IMR-90 (cell line): ENCODE measurements around the gene SSC4D. TPM values are rescaled to one million over a fixed set of nuclear protein-coding genes. Genes with fewer than 3 reads are reported as not detected.

Experiments used
- ATAC-seq: fragments of 200-7000 bp; cut with Tn5 transposase; 2 replicates; pipeline ENCODE4 v1.9.1; 2020; ENCODE audit warnings: low read depth, mild to moderate bottlenecking, moderate library complexity
- BruUV-seq: library from RNA; stranded (reverse); fragments of 400-500 nt; replicated peaks from 2 replicates; lab custom pipeline; 2021; lab: Mats Ljungman, UMichigan
- CTCF ChIA-PET: fragments of 300-600 bp; formaldehyde crosslinking; extraction: SDS; loops from one replicate; lab custom pipeline; 2021; ENCODE audit warnings: antibody characterized with exemption; lab: Yijun Ruan, JAX
- POLR2A ChIA-PET: fragments of 300-600 bp; sonication (Branson Sonifier 250); formaldehyde crosslinking; loops from one replicate; lab custom pipeline; 2022; ENCODE audit warnings: antibody characterized with exemption; ENCODE audit not compliant: unreplicated experiment; lab: Charles Lee
- DNase-seq: peaks from one replicate; pipeline ENCODE4 v3.0.0; 2013
- H2AFZ ChIP-seq: replicated peaks from 2 replicates; pipeline ENCODE3; 2013; ENCODE audit warnings: low read length, mild to moderate bottlenecking; ENCODE audit not compliant: poor library complexity
- H2AK5ac ChIP-seq: 2 replicates; pipeline ENCODE4 v1.6.1; 2013; ENCODE audit warnings: low read depth, low read length, inconsistent platforms
- H2AK9ac ChIP-seq: replicated peaks from 2 replicates; pipeline ENCODE3; 2013; ENCODE audit warnings: mild to moderate bottlenecking, low read depth, low read length, moderate library complexity; ENCODE audit not compliant: poor library complexity
- H2BK120ac ChIP-seq: 2 replicates; pipeline ENCODE4 v1.6.1; 2013; ENCODE audit warnings: low read depth, low read length, inconsistent platforms
- H2BK15ac ChIP-seq: 3 replicates; pipeline ENCODE4 v1.6.1; 2013; ENCODE audit warnings: low read depth, low read length, inconsistent platforms
- H2BK20ac ChIP-seq: 2 replicates; pipeline ENCODE4 v1.6.1; 2013; ENCODE audit warnings: low read depth, mild to moderate bottlenecking, inconsistent platforms, low read length, moderate library complexity
- H2BK5ac ChIP-seq: 2 replicates; pipeline ENCODE4 v1.6.1; 2013; ENCODE audit warnings: mild to moderate bottlenecking, low read depth, low read length, inconsistent platforms; ENCODE audit not compliant: poor library complexity, severe bottlenecking
- H3K14ac ChIP-seq: replicated peaks from 2 replicates; pipeline ENCODE4 v1.6.1; 2013; ENCODE audit warnings: low read depth, low read length, inconsistent platforms
- H3K18ac ChIP-seq: 2 replicates; pipeline ENCODE4 v1.6.1; 2013; ENCODE audit warnings: low read depth, low read length, control low read depth
- H3K23ac ChIP-seq: 2 replicates; pipeline ENCODE4 v1.6.1; 2013; ENCODE audit warnings: low read depth, low read length, inconsistent platforms
- H3K27ac ChIP-seq: 2 replicates; pipeline ENCODE4 v1.5.1; 2013; ENCODE audit warnings: mild to moderate bottlenecking, control low read depth, low read length; ENCODE audit not compliant: insufficient read depth
- H3K27me3 ChIP-seq: 2 replicates; pipeline ENCODE4 v1.6.1; 2013; ENCODE audit warnings: low read length; ENCODE audit not compliant: control insufficient read depth, insufficient read depth
- H3K36me3 ChIP-seq: 2 replicates; pipeline ENCODE4 v1.6.1; 2013; ENCODE audit warnings: low read length, mixed read lengths; ENCODE audit not compliant: control insufficient read depth, insufficient read depth
- H3K4ac ChIP-seq: 2 replicates; pipeline ENCODE4 v1.6.1; 2013; ENCODE audit warnings: low read depth, low read length, inconsistent platforms
- H3K4me1 ChIP-seq: 2 replicates; pipeline ENCODE4 v1.6.1; 2013; ENCODE audit warnings: low read length, mixed read lengths; ENCODE audit not compliant: control insufficient read depth, insufficient read depth
- H3K4me2 ChIP-seq: 2 replicates; pipeline ENCODE4 v1.6.1; 2013; ENCODE audit warnings: low read depth, mild to moderate bottlenecking, control low read depth, low read length, moderate library complexity
- H3K4me3 ChIP-seq: 2 replicates; pipeline ENCODE4 v1.5.1; 2013; ENCODE audit warnings: low read depth, mild to moderate bottlenecking, control low read depth, low read length, moderate library complexity; ENCODE audit not compliant: insufficient read depth
- H3K56ac ChIP-seq: 2 replicates; pipeline ENCODE4 v1.6.1; 2013; ENCODE audit warnings: low read length, inconsistent platforms; ENCODE audit not compliant: insufficient read depth; ENCODE audit errors: extremely low read depth
- H3K79me1 ChIP-seq, 2 experiments: 2 replicates each; pipeline ENCODE4 v1.6.1; 2013; ENCODE audit warnings: low read length in 2 of 2, inconsistent platforms in 1 of 2, low read depth in 1 of 2
- H3K9ac ChIP-seq: 2 replicates; pipeline ENCODE4 v1.6.1; 2013; ENCODE audit warnings: low read depth, low read length, control low read depth
- H3K9me1 ChIP-seq: 2 replicates; pipeline ENCODE4 v1.6.1; 2013; ENCODE audit warnings: low read length, inconsistent platforms; ENCODE audit not compliant: insufficient read depth
- H3K9me3 ChIP-seq: 2 replicates; pipeline ENCODE4 v1.6.1; 2013; ENCODE audit warnings: low read length; ENCODE audit not compliant: control insufficient read depth, insufficient read depth
- H4K20me1 ChIP-seq: 2 replicates; pipeline ENCODE4 v1.6.1; 2013; ENCODE audit warnings: low read length, inconsistent platforms; ENCODE audit not compliant: insufficient read depth
- H4K5ac ChIP-seq: 2 replicates; pipeline ENCODE4 v1.6.1; 2013; ENCODE audit warnings: mild to moderate bottlenecking, low read depth, low read length, control low read depth
- H4K8ac ChIP-seq, 2 experiments: 2 replicates each; pipeline ENCODE4 v1.6.1; 2013; ENCODE audit warnings: low read depth in 2 of 2, low read length in 2 of 2, control low read depth in 1 of 2, inconsistent platforms in 1 of 2
- H4K91ac ChIP-seq: 2 replicates; pipeline ENCODE4 v1.6.1; 2013; ENCODE audit warnings: low read depth, low read length, inconsistent platforms; ENCODE audit not compliant: insufficient read depth
- CEBPB ChIP-seq: IDR thresholded peaks from 2 replicates; pipeline ENCODE4 v1.6.1; 2012; ENCODE audit warnings: low read depth, low read length, improper control_type of control experiment
- MAZ ChIP-seq: IDR thresholded peaks from 2 replicates; pipeline ENCODE4 v1.6.1; 2012; ENCODE audit warnings: low read depth, mild to moderate bottlenecking, low read length, improper control_type of control experiment, moderate library complexity, borderline replicate concordance
- MXI1 ChIP-seq: IDR thresholded peaks from 2 replicates; pipeline ENCODE4 v1.6.1; 2012; ENCODE audit warnings: low read depth, mild to moderate bottlenecking, low read length, moderate library complexity, borderline replicate concordance
- WGBS, 2 experiments: methylation state at CpG; one replicate each; pipeline versions ENCODE4 v1.1.5 to v1.1.7; 2013; ENCODE audit warnings: missing lambda C conversion rate in 2 of 2; ENCODE audit not compliant: insufficient read length in 1 of 2; ENCODE audit errors: extremely low coverage in 2 of 2; 5-methylcytosine and 5-hydroxymethylcytosine counted together
- dilution Hi-C: fragments of 300-500 bp; cut with HindIII; formaldehyde crosslinking; loops from one replicate; pipeline ENCODE4 v1.14.3; 2018; ENCODE audit warnings: low sequenced_read_pairs; ENCODE audit not compliant: unreplicated experiment
- in situ Hi-C: fragments of 300-500 bp; cut with MboI; formaldehyde crosslinking; loops from 3 replicates; pipeline ENCODE4 v1.14.3; 2019; ENCODE audit warnings: low sequenced_read_pairs, inconsistent platforms, mixed read lengths
- intact Hi-C: fragments of 100-400 bp; cut with micrococcal nuclease; formaldehyde crosslinking; loops from 2 replicates; pipeline ENCODE4 v1.10.0; 2022
- polyA plus RNA-seq, 3 experiments: library from polyadenylated mRNA; depleted of rRNA; stranded (reverse); fragments of >200 nt; gene quantifications; 2 replicates each; pipeline ENCODE4 v1.2.3, GENCODE V29; 2012; ENCODE audit warnings: low replicate concordance in 1 of 3
- total RNA-seq: library from RNA; depleted of rRNA; stranded (reverse); fragments of >200 nt; gene quantifications from 2 replicates; pipeline ENCODE4 v1.2.3, GENCODE V29; 2012
- TF ChIP-seq, protein P1 (sequence below): fragments of 150-350 bp; IDR thresholded peaks from 2 replicates; pipeline ENCODE4 v1.6.1; 2016; ENCODE audit warnings: low read depth, mild to moderate bottlenecking, low read length, moderate library complexity, borderline replicate concordance

SSC4D gene
- total and polyA plus RNA-seq, 2 of the 4 experiments (the other 2 are of a cell fraction): 0.36 to 0.70 TPM

DNA sequence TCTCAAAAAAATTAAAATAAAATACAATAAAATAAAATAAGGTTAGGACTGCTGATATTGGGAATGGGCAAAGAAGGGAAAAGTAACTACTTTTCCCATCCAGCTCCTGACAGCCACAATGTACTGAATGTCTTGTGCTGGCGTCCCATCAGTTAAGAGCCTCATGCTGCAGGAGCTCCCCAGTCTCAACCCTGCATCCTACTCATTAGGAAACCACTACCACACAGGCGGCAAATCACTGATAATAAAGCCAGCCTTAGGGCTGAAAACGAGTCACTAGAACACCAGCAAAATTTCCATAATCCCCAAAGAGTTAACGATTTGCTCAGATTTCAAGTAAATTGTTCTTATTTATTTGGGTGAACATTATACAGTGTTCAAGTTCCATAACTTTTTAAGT, 55.0 kb downstream of the SSC4D start:
- Histone ChIP-seq H4K20me1 (peaks cover 92% of the 10 kb centered on the region), H3K18ac (no peak overlapping the region), H3K9me3 (no peaks in the 10 kb centered on the region), H3K9ac (no peak overlapping the region), H3K14ac (no peak overlapping the region), H3K27me3 (no peaks in the 10 kb centered on the region), H3K9me1 (peaks cover 6% of the 10 kb centered on the region), H2AK5ac (no peak overlapping the region), H2BK120ac (no peak overlapping the region), H3K79me1 (peaks cover 0 to 33% of the 10 kb centered on the region in 2 experiments; a peak in 3 of 4 replicates), H2BK5ac (no peak overlapping the region), H4K8ac (no peak overlapping the region), H3K23ac (no peak overlapping the region), H3K4me1 (peaks cover 10% of the 10 kb centered on the region), H3K36me3 (peaks cover 26% of the 10 kb centered on the region), H4K91ac (no peak overlapping the region), H2BK20ac (no peak overlapping the region), H4K5ac (no peak overlapping the region), H3K4me2 (no peak overlapping the region), H3K56ac (no peak overlapping the region), H3K4me3 (no peak overlapping the region), H3K4ac (no peak overlapping the region), H2AK9ac (no peak overlapping the region), H2AFZ (no peak overlapping the region), H2BK15ac (no peak overlapping the region), H3K27ac (no peak overlapping the region)
- CTCF ChIA-PET: interaction anchor here (0.7 kb wide), 1 partner anchor 63 kb away, joined by 3 read pairs; no protein-coding TSS in a partner anchor
- WGBS, 2 experiments: no CpG with 5 or more reads among the region's 4 CpGs
- ATAC-seq (no peak), DNase-seq (no peak)
- intact Hi-C loops: no loop called here
- in situ Hi-C loops: no loop called here
- BruUV-seq: no TSS peak
- TF ChIP-seq MAZ (no peak), MXI1 (no peak), CEBPB (no peak)
- TF ChIP-seq, protein P1, sequence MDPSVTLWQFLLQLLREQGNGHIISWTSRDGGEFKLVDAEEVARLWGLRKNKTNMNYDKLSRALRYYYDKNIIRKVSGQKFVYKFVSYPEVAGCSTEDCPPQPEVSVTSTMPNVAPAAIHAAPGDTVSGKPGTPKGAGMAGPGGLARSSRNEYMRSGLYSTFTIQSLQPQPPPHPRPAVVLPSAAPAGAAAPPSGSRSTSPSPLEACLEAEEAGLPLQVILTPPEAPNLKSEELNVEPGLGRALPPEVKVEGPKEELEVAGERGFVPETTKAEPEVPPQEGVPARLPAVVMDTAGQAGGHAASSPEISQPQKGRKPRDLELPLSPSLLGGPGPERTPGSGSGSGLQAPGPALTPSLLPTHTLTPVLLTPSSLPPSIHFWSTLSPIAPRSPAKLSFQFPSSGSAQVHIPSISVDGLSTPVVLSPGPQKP: no peak
- dilution Hi-C loops: no loop called here
- POLR2A ChIA-PET: no interaction called here
